HL-60 (cell line): Measurements from ENCODE around the gene MAP2K5.

ENCODE experiments used
- GABPA ChIP-seq: IDR thresholded peaks from 2 replicates; pipeline ENCODE4 v1.6.1; 2012; ENCODE audit warnings: low read depth
- POLR2AphosphoS5 ChIP-seq: IDR thresholded peaks from 2 replicates; pipeline ENCODE4 v1.6.1; 2012; ENCODE audit warnings: low read depth
- TF ChIP-seq, protein P1 (sequence below): IDR thresholded peaks from one replicate; pipeline ENCODE4 v1.5.1; 2011; ENCODE audit warnings: low read length, control low read depth, inconsistent platforms; ENCODE audit not compliant: insufficient read depth
- TF ChIP-seq, protein P2 (sequence below): IDR thresholded peaks from 2 replicates; pipeline ENCODE4 v1.6.1; 2012; ENCODE audit warnings: low read depth; ENCODE audit not compliant: insufficient replicate concordance

DNA sequence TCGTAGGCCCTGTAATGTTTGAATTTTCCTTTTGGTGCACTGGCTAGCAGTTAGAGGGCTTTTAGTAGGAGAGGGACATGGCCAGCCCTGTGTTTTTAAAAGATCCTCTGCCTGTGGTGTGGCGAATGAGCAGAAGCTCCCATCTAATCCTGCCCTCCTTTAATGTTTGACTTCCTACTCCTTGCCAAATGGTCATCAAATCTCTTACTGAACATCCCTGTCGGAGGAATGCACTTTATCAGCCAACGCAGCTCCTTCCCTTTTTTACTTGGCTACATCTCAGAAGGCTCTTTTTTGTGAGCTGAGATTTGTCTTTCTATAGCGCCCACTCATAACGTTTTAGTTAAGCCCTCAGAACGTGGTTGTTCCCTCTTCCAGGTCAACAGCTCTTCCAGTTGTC lies 44.8 kb downstream of the MAP2K5 start:
- TF ChIP-seq, protein P1, sequence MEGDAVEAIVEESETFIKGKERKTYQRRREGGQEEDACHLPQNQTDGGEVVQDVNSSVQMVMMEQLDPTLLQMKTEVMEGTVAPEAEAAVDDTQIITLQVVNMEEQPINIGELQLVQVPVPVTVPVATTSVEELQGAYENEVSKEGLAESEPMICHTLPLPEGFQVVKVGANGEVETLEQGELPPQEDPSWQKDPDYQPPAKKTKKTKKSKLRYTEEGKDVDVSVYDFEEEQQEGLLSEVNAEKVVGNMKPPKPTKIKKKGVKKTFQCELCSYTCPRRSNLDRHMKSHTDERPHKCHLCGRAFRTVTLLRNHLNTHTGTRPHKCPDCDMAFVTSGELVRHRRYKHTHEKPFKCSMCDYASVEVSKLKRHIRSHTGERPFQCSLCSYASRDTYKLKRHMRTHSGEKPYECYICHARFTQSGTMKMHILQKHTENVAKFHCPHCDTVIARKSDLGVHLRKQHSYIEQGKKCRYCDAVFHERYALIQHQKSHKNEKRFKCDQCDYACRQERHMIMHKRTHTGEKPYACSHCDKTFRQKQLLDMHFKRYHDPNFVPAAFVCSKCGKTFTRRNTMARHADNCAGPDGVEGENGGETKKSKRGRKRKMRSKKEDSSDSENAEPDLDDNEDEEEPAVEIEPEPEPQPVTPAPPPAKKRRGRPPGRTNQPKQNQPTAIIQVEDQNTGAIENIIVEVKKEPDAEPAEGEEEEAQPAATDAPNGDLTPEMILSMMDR = no peak
- TF ChIP-seq POLR2AphosphoS5 (no peak), GABPA (no peak)
- TF ChIP-seq, protein P2, sequence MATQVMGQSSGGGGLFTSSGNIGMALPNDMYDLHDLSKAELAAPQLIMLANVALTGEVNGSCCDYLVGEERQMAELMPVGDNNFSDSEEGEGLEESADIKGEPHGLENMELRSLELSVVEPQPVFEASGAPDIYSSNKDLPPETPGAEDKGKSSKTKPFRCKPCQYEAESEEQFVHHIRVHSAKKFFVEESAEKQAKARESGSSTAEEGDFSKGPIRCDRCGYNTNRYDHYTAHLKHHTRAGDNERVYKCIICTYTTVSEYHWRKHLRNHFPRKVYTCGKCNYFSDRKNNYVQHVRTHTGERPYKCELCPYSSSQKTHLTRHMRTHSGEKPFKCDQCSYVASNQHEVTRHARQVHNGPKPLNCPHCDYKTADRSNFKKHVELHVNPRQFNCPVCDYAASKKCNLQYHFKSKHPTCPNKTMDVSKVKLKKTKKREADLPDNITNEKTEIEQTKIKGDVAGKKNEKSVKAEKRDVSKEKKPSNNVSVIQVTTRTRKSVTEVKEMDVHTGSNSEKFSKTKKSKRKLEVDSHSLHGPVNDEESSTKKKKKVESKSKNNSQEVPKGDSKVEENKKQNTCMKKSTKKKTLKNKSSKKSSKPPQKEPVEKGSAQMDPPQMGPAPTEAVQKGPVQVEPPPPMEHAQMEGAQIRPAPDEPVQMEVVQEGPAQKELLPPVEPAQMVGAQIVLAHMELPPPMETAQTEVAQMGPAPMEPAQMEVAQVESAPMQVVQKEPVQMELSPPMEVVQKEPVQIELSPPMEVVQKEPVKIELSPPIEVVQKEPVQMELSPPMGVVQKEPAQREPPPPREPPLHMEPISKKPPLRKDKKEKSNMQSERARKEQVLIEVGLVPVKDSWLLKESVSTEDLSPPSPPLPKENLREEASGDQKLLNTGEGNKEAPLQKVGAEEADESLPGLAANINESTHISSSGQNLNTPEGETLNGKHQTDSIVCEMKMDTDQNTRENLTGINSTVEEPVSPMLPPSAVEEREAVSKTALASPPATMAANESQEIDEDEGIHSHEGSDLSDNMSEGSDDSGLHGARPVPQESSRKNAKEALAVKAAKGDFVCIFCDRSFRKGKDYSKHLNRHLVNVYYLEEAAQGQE = no peak
